A172 (cell line): ENCODE data around the gene HPF1. TPM values are rescaled to one million over a fixed set of nuclear protein-coding genes. Genes with fewer than 3 reads are reported as not detected.
"Not testable (repeated sequence)": the region's sequence is repeated elsewhere in the genome, so short reads cannot be mapped to it uniquely, and the experiment has no call there.

ENCODE experiments used
- DNase-seq: peaks from one replicate; pipeline ENCODE4 v3.0.0-alpha.2; 2015; ENCODE audit warnings: low spot score
- total RNA-seq: library from RNA; depleted of rRNA; stranded (reverse); fragments of >200 nt; shearing (Covaris generic); gene quantifications from 2 replicates; pipeline ENCODE4 v1.2.3, GENCODE V29; 2014; rRNA removed

The HPF1 gene
- 55.1 and 81.8 TPM in 2 replicates for total RNA-seq

GRCh38 chr4:169757575-169758184 is at the start of gene HPF1:
HPF1 (minus strand) TSS chr4:169757944; CDS start chr4:169757877, 67 bp downstream.
- peak; percentile 73 for DNase-seq

- DNase-seq, result not testable (repeated sequence)
Observed at GRCh38 chr4:169806770-169807169, 49.0 kb upstream of the HPF1 start.

- no peak for DNase-seq
Observed at GRCh38 chr4:169803413-169803812, 45.7 kb upstream of the HPF1 start.

- DNase-seq, result no peak
Observed at GRCh38 chr4:169802873-169803272, 45.1 kb upstream of the HPF1 start.

- DNase-seq, result no peak
Observed at GRCh38 chr4:169800541-169800940, 42.8 kb upstream of the HPF1 start.

- no peak for DNase-seq
Observed at GRCh38 chr4:169799260-169799659, 41.5 kb upstream of the HPF1 start.

GRCh38 chr4:169795585-169795984 is 37.8 kb upstream of the HPF1 start:
- DNase-seq, result peak; percentile 71

GRCh38 chr4:169791527-169792156 is 33.9 kb upstream of the HPF1 start:
- DNase-seq, result peak; percentile 74

GRCh38 chr4:169791062-169791461 is 33.3 kb upstream of the HPF1 start:
- no peak for DNase-seq

GRCh38 chr4:169774466-169775445 is 17.0 kb upstream of the HPF1 start:
- no peak for DNase-seq

- DNase-seq, result no peak
Observed at GRCh38 chr4:169773889-169774288, 16.1 kb upstream of the HPF1 start.

GRCh38 chr4:169771556-169772080 is 13.9 kb upstream of the HPF1 start:
- not testable (repeated sequence) for DNase-seq

- DNase-seq, result no peak
Observed at GRCh38 chr4:169770416-169770815, 12.7 kb upstream of the HPF1 start.

- no peak for DNase-seq
Observed at GRCh38 chr4:169768385-169768784, 10.6 kb upstream of the HPF1 start.

GRCh38 chr4:169766741-169767140 is 9.0 kb upstream of the HPF1 start:
- no peak for DNase-seq

GRCh38 chr4:169765835-169766234 is 8.1 kb upstream of the HPF1 start:
- no peak for DNase-seq

- no peak for DNase-seq
Observed at GRCh38 chr4:169761846-169762245, 4.1 kb upstream of the HPF1 start.

- DNase-seq, result no peak
Observed at GRCh38 chr4:169758401-169758962, 738 bp upstream of the HPF1 start.

- DNase-seq, result no peak
Observed at GRCh38 chr4:169756971-169757574, 671 bp downstream of the HPF1 start.

- no peak for DNase-seq
Observed at GRCh38 chr4:169745291-169745690, 12.5 kb downstream of the HPF1 start.

GRCh38 chr4:169744601-169745000 is 13.1 kb downstream of the HPF1 start:
- no peak for DNase-seq
